ENCODE data around the gene CROCC2. TPM values are rescaled to one million over a fixed set of nuclear protein-coding genes. Genes with fewer than 3 reads are reported as not detected.

Gene CROCC2
- polyA plus RNA-seq, 1 of the 3 experiments (the other 2 are of a cell fraction): not detected

DNA sequence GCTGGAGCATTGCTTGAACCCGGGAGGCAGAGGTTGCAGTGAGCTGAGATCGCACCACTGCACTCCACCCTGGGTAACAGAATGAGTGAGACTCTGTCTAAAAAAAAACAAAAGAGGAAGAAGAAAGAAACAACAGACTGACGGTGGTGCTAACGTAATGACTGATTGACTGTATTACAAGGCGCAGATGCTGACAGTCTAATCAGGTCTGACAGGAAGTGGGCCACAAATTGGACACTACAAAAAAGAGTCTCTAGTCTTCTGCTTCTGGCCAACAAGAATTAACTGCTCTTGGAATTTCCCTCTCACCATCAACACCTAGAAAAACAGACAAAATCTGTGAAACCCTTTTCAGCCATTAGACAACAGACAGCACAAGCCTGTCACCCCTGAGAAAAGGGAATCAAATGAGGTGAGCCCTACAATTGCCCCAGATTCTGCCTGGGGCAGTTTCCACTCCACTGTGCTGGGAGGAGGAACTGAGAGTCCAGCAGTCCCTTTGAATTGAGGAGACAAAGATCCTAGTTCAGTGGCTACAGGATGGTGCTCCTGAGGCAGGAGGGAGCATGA lies 135.5 kb downstream of the CROCC2 start:
- no peaks in the 10 kb centered on the region for H3F3A ChIP-seq (replicated peaks; ENCODE audit: insufficient read depth)
- H3K27me3 ChIP-seq (ENCODE audit: insufficient read depth): no peaks in the 10 kb centered on the region
- no peak overlapping the region for H3K27ac ChIP-seq (ENCODE audit: low read depth in 2 of 2, low read length in 1 of 2)
- TF ChIP-seq MXI1 (IDR thresholded peaks at IDR 0.05; ENCODE audit: low read depth, low read length) (no peak), JUND (IDR thresholded peaks at IDR 0.05) (no peak), EP300 (IDR thresholded peaks at IDR 0.05; ENCODE audit: borderline replicate concordance in 1 of 2, low read depth in 1 of 2, low read length in 1 of 2) (no peak), POLR2AphosphoS5 (IDR thresholded peaks at IDR 0.05; ENCODE audit: low read depth, low read length) (no peak), SMC3 (IDR thresholded peaks at IDR 0.05; ENCODE audit: low read depth, low read length) (no peak), NFIC (IDR thresholded peaks at IDR 0.05; ENCODE audit: borderline replicate concordance) (no peak), EZH2phosphoT487 (IDR thresholded peaks at IDR 0.05; ENCODE audit: borderline replicate concordance, low read depth) (no peak), FOXM1 (IDR thresholded peaks at IDR 0.05; ENCODE audit: low read depth) (no peak), RFX5 (IDR thresholded peaks at IDR 0.05; ENCODE audit: low read length) (no peak), TAF1 (IDR thresholded peaks at IDR 0.05; ENCODE audit: borderline replicate concordance, low read depth, low read length) (no peak), FOSL2 (IDR thresholded peaks at IDR 0.05; ENCODE audit: borderline replicate concordance, low read depth) (no peak), RCOR1 (IDR thresholded peaks at IDR 0.05; ENCODE audit: low read length) (no peak)
- TF ChIP-seq, protein P1, sequence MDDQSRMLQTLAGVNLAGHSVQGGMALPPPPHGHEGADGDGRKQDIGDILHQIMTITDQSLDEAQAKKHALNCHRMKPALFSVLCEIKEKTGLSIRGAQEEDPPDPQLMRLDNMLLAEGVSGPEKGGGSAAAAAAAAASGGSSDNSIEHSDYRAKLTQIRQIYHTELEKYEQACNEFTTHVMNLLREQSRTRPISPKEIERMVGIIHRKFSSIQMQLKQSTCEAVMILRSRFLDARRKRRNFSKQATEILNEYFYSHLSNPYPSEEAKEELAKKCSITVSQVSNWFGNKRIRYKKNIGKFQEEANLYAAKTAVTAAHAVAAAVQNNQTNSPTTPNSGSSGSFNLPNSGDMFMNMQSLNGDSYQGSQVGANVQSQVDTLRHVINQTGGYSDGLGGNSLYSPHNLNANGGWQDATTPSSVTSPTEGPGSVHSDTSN (IDR thresholded peaks at IDR 0.05): no peak
- TF ChIP-seq, protein P2, sequence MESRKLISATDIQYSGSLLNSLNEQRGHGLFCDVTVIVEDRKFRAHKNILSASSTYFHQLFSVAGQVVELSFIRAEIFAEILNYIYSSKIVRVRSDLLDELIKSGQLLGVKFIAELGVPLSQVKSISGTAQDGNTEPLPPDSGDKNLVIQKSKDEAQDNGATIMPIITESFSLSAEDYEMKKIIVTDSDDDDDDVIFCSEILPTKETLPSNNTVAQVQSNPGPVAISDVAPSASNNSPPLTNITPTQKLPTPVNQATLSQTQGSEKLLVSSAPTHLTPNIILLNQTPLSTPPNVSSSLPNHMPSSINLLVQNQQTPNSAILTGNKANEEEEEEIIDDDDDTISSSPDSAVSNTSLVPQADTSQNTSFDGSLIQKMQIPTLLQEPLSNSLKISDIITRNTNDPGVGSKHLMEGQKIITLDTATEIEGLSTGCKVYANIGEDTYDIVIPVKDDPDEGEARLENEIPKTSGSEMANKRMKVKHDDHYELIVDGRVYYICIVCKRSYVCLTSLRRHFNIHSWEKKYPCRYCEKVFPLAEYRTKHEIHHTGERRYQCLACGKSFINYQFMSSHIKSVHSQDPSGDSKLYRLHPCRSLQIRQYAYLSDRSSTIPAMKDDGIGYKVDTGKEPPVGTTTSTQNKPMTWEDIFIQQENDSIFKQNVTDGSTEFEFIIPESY (IDR thresholded peaks at IDR 0.05; ENCODE audit: borderline replicate concordance, low read depth): no peak
- TF ChIP-seq, protein P3, sequence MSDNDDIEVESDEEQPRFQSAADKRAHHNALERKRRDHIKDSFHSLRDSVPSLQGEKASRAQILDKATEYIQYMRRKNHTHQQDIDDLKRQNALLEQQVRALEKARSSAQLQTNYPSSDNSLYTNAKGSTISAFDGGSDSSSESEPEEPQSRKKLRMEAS (IDR thresholded peaks at IDR 0.05; ENCODE audit: low read depth): no peak
- TF ChIP-seq, protein P4, sequence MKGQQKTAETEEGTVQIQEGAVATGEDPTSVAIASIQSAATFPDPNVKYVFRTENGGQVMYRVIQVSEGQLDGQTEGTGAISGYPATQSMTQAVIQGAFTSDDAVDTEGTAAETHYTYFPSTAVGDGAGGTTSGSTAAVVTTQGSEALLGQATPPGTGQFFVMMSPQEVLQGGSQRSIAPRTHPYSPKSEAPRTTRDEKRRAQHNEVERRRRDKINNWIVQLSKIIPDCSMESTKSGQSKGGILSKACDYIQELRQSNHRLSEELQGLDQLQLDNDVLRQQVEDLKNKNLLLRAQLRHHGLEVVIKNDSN (IDR thresholded peaks at IDR 0.05; ENCODE audit: borderline replicate concordance, low read depth): no peak
- TF ChIP-seq, protein P5, sequence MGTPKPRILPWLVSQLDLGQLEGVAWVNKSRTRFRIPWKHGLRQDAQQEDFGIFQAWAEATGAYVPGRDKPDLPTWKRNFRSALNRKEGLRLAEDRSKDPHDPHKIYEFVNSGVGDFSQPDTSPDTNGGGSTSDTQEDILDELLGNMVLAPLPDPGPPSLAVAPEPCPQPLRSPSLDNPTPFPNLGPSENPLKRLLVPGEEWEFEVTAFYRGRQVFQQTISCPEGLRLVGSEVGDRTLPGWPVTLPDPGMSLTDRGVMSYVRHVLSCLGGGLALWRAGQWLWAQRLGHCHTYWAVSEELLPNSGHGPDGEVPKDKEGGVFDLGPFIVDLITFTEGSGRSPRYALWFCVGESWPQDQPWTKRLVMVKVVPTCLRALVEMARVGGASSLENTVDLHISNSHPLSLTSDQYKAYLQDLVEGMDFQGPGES (IDR thresholded peaks at IDR 0.05; ENCODE audit: low read depth, low read length): no peak
- TF ChIP-seq, protein P6, sequence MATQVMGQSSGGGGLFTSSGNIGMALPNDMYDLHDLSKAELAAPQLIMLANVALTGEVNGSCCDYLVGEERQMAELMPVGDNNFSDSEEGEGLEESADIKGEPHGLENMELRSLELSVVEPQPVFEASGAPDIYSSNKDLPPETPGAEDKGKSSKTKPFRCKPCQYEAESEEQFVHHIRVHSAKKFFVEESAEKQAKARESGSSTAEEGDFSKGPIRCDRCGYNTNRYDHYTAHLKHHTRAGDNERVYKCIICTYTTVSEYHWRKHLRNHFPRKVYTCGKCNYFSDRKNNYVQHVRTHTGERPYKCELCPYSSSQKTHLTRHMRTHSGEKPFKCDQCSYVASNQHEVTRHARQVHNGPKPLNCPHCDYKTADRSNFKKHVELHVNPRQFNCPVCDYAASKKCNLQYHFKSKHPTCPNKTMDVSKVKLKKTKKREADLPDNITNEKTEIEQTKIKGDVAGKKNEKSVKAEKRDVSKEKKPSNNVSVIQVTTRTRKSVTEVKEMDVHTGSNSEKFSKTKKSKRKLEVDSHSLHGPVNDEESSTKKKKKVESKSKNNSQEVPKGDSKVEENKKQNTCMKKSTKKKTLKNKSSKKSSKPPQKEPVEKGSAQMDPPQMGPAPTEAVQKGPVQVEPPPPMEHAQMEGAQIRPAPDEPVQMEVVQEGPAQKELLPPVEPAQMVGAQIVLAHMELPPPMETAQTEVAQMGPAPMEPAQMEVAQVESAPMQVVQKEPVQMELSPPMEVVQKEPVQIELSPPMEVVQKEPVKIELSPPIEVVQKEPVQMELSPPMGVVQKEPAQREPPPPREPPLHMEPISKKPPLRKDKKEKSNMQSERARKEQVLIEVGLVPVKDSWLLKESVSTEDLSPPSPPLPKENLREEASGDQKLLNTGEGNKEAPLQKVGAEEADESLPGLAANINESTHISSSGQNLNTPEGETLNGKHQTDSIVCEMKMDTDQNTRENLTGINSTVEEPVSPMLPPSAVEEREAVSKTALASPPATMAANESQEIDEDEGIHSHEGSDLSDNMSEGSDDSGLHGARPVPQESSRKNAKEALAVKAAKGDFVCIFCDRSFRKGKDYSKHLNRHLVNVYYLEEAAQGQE (IDR thresholded peaks at IDR 0.05; ENCODE audit: low read depth, low read length): no peak
- TF ChIP-seq, protein P7, sequence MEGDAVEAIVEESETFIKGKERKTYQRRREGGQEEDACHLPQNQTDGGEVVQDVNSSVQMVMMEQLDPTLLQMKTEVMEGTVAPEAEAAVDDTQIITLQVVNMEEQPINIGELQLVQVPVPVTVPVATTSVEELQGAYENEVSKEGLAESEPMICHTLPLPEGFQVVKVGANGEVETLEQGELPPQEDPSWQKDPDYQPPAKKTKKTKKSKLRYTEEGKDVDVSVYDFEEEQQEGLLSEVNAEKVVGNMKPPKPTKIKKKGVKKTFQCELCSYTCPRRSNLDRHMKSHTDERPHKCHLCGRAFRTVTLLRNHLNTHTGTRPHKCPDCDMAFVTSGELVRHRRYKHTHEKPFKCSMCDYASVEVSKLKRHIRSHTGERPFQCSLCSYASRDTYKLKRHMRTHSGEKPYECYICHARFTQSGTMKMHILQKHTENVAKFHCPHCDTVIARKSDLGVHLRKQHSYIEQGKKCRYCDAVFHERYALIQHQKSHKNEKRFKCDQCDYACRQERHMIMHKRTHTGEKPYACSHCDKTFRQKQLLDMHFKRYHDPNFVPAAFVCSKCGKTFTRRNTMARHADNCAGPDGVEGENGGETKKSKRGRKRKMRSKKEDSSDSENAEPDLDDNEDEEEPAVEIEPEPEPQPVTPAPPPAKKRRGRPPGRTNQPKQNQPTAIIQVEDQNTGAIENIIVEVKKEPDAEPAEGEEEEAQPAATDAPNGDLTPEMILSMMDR (IDR thresholded peaks at IDR 0.05): no peak
- ChIA-PET POLR2A (no interaction called here), CTCF (no interaction called here)
- H3K9ac ChIP-seq: no peak overlapping the region
- H4K20me1 ChIP-seq (ENCODE audit: insufficient read depth): no peaks in the 10 kb centered on the region
- H3K9me3 ChIP-seq: no peaks in the 10 kb centered on the region
- no peaks in the 10 kb centered on the region for H3K4me1 ChIP-seq (ENCODE audit: control insufficient read depth in 1 of 2, insufficient read depth in 2 of 2, low read depth in 1 of 2, low read length in 1 of 2)
- 68% methylated on average over 5 of the region's 5 CpGs for WGBS (ENCODE audit: low lambda C conversion rate)
- H3K79me2 ChIP-seq (ENCODE audit: insufficient read depth): no peaks in the 10 kb centered on the region
- H3K4me2 ChIP-seq: no peak overlapping the region
- H3K36me3 ChIP-seq (replicated peaks in 1 of 2; ENCODE audit: control insufficient read depth in 1 of 2, insufficient read depth in 2 of 2, low read length in 1 of 2): no peaks in the 10 kb centered on the region
- no peak overlapping the region for H3K4me3 ChIP-seq (ENCODE audit: low read depth in 2 of 2, low read length in 1 of 2)
- no peak overlapping the region for H2AFZ ChIP-seq (ENCODE audit: low read depth)
- no peaks in the 10 kb centered on the region for H3K9me2 ChIP-seq
- DNase-seq: no peak
